ENCODE results near the gene PLPP4.

DNA sequence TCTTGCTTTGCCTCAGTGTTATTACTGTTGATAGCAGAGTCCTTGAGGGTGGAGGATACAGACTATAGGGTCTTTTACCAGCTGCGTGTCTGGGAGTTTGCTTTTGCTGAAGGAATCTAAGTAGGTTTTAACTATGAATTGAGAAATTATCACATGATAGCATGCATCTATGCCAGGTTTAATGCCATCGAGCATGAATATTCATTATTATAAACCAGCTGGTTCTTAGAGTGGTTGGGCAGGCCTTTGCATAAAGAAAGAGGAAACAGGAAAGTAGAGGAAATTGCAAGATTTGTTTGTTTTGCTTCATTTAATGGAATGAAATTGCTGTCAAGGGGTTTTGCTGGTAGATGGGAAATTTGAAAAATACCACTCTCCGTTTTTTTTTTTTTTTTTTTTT is 70.7 kb downstream of the PLPP4 start:
- TF ChIP-seq, protein P1, sequence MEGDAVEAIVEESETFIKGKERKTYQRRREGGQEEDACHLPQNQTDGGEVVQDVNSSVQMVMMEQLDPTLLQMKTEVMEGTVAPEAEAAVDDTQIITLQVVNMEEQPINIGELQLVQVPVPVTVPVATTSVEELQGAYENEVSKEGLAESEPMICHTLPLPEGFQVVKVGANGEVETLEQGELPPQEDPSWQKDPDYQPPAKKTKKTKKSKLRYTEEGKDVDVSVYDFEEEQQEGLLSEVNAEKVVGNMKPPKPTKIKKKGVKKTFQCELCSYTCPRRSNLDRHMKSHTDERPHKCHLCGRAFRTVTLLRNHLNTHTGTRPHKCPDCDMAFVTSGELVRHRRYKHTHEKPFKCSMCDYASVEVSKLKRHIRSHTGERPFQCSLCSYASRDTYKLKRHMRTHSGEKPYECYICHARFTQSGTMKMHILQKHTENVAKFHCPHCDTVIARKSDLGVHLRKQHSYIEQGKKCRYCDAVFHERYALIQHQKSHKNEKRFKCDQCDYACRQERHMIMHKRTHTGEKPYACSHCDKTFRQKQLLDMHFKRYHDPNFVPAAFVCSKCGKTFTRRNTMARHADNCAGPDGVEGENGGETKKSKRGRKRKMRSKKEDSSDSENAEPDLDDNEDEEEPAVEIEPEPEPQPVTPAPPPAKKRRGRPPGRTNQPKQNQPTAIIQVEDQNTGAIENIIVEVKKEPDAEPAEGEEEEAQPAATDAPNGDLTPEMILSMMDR (conservative IDR thresholded peaks at IDR 0.05 in 1 of 2, IDR thresholded peaks at IDR 0.05 in 1 of 2; ENCODE audit: low read depth in 1 of 2, low read length in 2 of 2), result no peak
- TF ChIP-seq EZH2 (IDR thresholded peaks at IDR 0.05; ENCODE audit: low read length, missing control alignments), result no peak

Data from fibroblast of lung (primary cell).